GM21390 (cell line): ENCODE results near the gene DMBT1.
"Not testable (repeated sequence)": the region's sequence is repeated elsewhere in the genome, so short reads cannot be mapped to it uniquely, and the experiment has no call there.

Source experiments
- ATAC-seq: cut with Tn5 transposase; IDR thresholded peaks from one replicate; pipeline ENCODE4 v1.9.1; 2021; ENCODE audit not compliant: unreplicated experiment

DMBT1 gene

GRCh38 chr10:122577311-122577885 is 16.8 kb downstream of the DMBT1 start:
- ATAC-seq, result no peak

DNA sequence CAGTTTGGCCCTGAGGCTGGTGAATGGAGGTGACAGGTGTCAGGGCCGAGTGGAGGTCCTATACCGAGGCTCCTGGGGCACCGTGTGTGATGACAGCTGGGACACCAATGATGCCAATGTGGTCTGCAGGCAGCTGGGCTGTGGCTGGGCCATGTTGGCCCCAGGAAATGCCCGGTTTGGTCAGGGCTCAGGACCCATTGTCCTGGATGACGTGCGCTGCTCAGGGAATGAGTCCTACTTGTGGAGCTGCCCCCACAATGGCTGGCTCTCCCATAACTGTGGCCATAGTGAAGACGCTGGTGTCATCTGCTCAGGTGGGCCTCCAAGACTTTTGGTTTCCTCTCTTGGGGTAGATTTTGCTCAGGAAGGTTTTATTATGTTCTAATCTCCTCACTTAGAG is 25.5 kb downstream of the DMBT1 start:
- not testable (repeated sequence) for ATAC-seq

GRCh38 chr10:122587098-122587760 is 26.7 kb downstream of the DMBT1 start:
- no peak for ATAC-seq

DNA sequence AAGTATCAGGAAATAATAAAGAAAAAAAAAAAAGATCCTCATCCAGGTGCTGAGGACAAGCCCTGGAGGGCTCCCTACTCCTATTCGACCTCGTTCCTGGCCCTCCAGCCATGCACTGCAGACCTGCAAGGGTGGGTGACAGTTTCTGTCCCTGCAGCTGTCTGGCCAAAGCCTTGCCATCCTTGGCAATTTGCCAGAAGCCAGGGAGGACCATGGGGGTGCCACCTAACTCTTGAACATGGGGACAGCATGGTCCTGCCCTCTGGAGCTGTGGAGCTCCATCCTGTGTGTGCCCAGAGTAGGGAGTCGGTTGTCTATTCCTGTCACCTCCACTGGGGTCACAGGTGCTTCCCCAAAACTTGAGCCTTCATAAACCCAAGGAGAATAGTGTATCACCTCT is 27.8 kb downstream of the DMBT1 start:
- no peak for ATAC-seq

- no peak for ATAC-seq
Measured at GRCh38 chr10:122590153-122590552, 29.6 kb downstream of the DMBT1 start.

- no peak for ATAC-seq
Measured at GRCh38 chr10:122591736-122592135, 31.2 kb downstream of the DMBT1 start.

DNA sequence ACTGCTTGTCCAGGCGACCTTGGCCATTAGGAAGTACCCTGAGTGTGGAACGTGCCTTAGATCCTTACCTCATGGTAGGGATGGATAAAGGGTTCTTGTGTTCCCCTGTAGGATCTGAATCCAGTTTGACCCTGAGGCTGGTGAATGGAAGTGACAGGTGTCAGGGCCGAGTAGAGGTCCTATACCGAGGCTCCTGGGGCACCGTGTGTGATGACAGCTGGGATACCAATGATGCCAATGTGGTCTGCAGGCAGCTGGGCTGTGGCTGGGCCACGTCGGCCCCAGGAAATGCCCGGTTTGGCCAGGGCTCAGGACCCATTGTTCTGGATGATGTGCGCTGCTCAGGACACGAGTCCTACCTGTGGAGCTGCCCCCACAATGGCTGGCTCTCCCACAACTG is 31.6 kb downstream of the DMBT1 start:
- no peak for ATAC-seq

DNA sequence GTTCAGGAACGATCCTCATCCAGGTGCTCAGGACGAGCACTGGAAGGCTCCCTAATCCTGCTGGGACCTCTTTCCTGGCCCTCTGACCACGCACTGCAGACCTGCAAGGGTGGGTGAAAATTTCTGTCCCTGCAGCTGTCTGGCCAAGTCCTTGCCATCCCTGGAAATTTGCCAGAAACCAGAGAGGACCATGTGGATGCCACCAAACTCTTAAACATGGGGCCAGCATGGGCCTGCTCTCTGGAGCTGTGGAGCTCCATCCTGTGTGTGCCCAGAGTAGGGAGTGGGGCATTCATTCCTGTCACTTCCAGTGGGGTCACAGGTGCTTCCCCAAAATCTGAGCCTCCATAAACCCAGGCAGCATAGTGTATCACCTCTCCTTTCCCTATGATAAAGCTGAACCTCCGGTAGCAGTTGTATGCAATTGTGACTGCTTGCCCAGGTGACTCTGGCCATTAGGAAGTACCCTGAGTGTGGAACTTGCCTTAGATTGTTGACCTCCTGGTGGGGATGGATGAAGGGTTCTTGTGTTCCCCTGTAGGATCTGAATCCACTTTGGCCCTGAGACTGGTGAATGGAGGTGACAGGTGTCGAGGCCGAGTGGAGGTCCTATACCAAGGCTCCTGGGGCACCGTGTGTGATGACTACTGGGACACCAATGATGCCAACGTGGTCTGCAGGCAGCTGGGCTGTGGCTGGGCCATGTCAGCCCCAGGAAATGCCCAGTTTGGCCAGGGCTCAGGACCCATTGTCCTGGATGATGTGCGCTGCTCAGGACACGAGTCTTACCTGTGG is 57.1 kb downstream of the DMBT1 start:
- ATAC-seq, result no peak

DNA sequence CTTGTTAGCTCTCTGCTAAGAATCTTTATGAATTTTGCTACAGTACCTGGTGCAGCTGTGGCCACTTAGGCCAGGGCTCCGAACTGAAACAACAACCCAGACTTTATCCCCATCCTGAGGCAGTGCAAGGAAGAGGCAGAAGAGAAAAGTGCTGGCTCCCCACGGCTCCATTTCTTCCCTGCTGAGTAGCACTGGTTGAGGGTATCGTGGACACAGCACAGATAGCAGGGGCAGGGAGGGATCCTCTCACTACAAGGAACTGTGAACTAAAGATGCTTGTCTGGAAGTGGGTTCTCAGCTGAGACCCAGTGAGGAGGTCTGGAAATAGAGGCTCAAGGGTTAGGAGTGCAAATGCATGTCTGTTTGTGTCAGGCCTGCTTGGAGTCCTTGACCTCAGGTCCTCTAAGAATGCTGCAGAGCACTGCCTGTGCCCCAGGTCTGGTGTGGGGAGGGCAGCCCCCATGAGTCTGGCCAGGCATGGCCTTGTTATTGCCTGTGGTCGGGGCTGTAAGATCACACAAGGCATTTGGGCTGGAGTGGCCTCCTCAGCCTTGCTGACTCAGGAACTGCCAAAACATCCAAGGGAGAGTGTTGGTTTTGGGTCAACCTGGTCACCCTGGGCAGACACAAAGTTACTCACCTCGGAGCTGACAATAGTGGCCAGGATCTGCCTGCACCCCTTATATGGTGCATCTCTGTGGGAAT is 58.1 kb downstream of the DMBT1 start:
- no peak for ATAC-seq

DNA sequence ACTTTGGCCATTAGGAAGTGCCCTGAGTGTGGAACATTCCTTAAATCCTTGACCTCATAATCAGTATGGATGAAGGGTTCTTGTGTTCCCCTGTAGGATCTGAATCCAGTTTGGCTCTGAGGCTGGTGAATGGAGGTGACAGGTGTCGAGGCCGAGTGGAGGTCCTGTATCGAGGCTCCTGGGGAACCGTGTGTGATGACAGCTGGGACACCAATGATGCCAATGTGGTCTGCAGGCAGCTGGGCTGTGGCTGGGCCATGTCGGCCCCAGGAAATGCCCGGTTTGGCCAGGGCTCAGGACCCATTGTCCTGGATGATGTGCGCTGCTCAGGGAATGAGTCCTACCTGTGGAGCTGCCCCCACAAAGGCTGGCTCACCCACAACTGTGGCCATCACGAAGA is 60.4 kb downstream of the DMBT1 start:
- ATAC-seq, result not testable (repeated sequence)

DNA sequence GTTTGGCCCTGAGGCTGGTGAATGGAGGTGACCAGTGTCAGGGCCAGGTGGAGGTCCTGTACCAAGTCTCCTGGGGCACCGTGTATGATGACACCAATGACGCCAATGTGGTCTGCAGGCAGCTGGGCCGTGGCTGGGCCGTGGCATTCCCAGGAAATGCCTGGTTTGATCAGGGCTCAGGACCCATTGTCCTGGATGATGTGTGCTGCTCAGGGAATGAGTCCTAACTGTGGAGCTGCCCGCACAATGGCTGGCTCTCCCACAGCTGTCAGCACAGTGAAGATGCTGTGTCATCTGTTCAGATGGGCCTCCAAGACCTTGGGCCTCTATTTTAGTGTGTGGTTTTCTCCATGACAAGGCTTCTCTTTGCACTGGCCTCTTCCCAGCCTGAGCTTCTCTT is 64.0 kb downstream of the DMBT1 start:
- ATAC-seq, result no peak

DNA sequence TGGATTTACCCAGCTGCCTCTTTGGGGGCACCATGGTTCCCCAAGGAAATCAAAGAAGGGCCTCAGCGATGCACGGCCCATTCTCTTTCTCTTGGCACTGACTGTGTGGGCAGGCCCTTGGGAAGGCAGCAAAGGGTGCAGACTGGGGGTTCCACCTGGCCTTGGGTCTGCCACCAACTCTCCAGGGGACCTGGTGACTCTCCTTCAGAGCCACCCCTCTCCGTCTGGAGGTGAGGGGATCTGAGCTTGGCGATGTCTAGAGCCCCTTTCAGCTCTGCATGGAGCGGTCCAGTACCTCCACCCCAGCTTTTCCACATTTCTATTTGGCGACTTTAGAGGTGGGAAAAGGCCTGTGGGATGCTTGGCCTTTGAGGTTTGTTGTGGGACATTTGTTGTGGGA is 70.0 kb downstream of the DMBT1 start:
- ATAC-seq, result no peak

- ATAC-seq, result no peak
Measured at GRCh38 chr10:122632031-122632430, 71.5 kb downstream of the DMBT1 start.

- ATAC-seq, result no peak
Measured at GRCh38 chr10:122632576-122632975, 72.0 kb downstream of the DMBT1 start.

GRCh38 chr10:122636953-122637352 is 76.4 kb downstream of the DMBT1 start:
- ATAC-seq, result no peak

- ATAC-seq, result no peak
Measured at GRCh38 chr10:122637376-122637775, 76.8 kb downstream of the DMBT1 start.

- no peak for ATAC-seq
Measured at GRCh38 chr10:122638106-122638505, 77.6 kb downstream of the DMBT1 start.

GRCh38 chr10:122639801-122640200 is 79.2 kb downstream of the DMBT1 start:
- no peak for ATAC-seq

GRCh38 chr10:122640921-122641320 is 80.4 kb downstream of the DMBT1 start:
- no peak for ATAC-seq

- no peak for ATAC-seq
Measured at GRCh38 chr10:122642726-122643605, 82.4 kb downstream of the DMBT1 start.
